ENCODE results near the gene MCCC2. TPM values are rescaled to one million over a fixed set of nuclear protein-coding genes. Genes with fewer than 3 reads are reported as not detected.

The MCCC2 gene
- total and polyA plus RNA-seq, 2 of the 4 experiments (the other 2 are of a cell fraction), result 18.0 to 22.0 TPM

GRCh38 chr5:71600783-71601182, 13.6 kb downstream of the MCCC2 start:
- H2BK15ac ChIP-seq (ENCODE audit: low read depth, low read length), result no peak overlapping the region
- in situ Hi-C loops (cut with MboI; ENCODE audit: low sequenced_read_pairs), result no loop called here
- peak overlapping the region; percentile 40 for H3K14ac ChIP-seq (replicated peaks; ENCODE audit: low read depth, low read length)
- no peak overlapping the region for H3K9ac ChIP-seq (ENCODE audit: low read depth, low read length)
- ATAC-seq (ENCODE audit: low read depth) (no peak), DNase-seq (no peak)
- H3K18ac ChIP-seq (ENCODE audit: low read depth, low read length), result peak overlapping the region; percentile 1
- H2AFZ ChIP-seq (replicated peaks; ENCODE audit: low read length, poor library complexity), result no peak overlapping the region
- no peak overlapping the region for H2BK120ac ChIP-seq (ENCODE audit: low read depth, low read length)
- H4K20me1 ChIP-seq (ENCODE audit: insufficient read depth, low read length), result peaks cover 16% of the 10 kb centered on the region
- no peak overlapping the region for H3K56ac ChIP-seq (ENCODE audit: extremely low read depth, insufficient read depth, low read length)
- dilution Hi-C loops (cut with HindIII; ENCODE audit: low sequenced_read_pairs, unreplicated experiment), result no loop called here
- H2AK9ac ChIP-seq (replicated peaks; ENCODE audit: low read depth, low read length, poor library complexity), result no peak overlapping the region
- intact Hi-C loops (cut with micrococcal nuclease), result loop anchor here (2.0 kb wide), 1 partner anchor 466 kb away; no protein-coding TSS in a partner anchor
- no TSS peak for BruUV-seq (replicated peaks)
- no peak overlapping the region for H2BK20ac ChIP-seq (ENCODE audit: low read depth, low read length)
- no peak overlapping the region for H4K5ac ChIP-seq (ENCODE audit: low read depth, low read length)
- no peak for TF ChIP-seq BHLHE40 (IDR thresholded peaks at IDR 0.05; ENCODE audit: low read depth, low read length)
- TF ChIP-seq ELK1 (IDR thresholded peaks at IDR 0.05; ENCODE audit: borderline replicate concordance, low read depth, low read length), result no peak
- TF ChIP-seq USF2 (IDR thresholded peaks at IDR 0.05; ENCODE audit: low read depth, low read length), result no peak
- TF ChIP-seq CTCF (conservative IDR thresholded peaks at IDR 0.05; ENCODE audit: low read depth, low read length), result no peak
- no peak for TF ChIP-seq RAD21 (IDR thresholded peaks at IDR 0.05; ENCODE audit: low read length)
- TF ChIP-seq MXI1 (IDR thresholded peaks at IDR 0.05; ENCODE audit: borderline replicate concordance, low read depth, low read length), result no peak
- no peak for TF ChIP-seq RCOR1 (IDR thresholded peaks at IDR 0.05; ENCODE audit: insufficient replicate concordance, low read length)
- TF ChIP-seq RFX5 (IDR thresholded peaks at IDR 0.05; ENCODE audit: low read depth, low read length), result no peak
- no peak for TF ChIP-seq SMC3 (IDR thresholded peaks at IDR 0.05; ENCODE audit: low read depth, low read length)
- no peak for TF ChIP-seq CHD1 (IDR thresholded peaks at IDR 0.05; ENCODE audit: low read depth, low read length)
- TF ChIP-seq POLR2A (IDR thresholded peaks at IDR 0.05; ENCODE audit: low read depth, low read length), result no peak
- TF ChIP-seq FOS (IDR thresholded peaks at IDR 0.05; ENCODE audit: low read depth, low read length), result no peak
- no peak for TF ChIP-seq NFE2L2 (IDR thresholded peaks at IDR 0.05; ENCODE audit: low read depth, low read length)
- no peak for TF ChIP-seq MAZ (IDR thresholded peaks at IDR 0.05; ENCODE audit: borderline replicate concordance, low read depth, low read length)
- H3K23ac ChIP-seq (ENCODE audit: low read depth, low read length), result 0 out of 2 replicates have a peak overlapping the region, but pooled peaks have one; percentile 15
- H4K8ac ChIP-seq (ENCODE audit: low read depth in 2 of 2, low read length in 2 of 2), result no peak overlapping the region; a peak in 1 of 4 replicates
- H3K79me1 ChIP-seq (ENCODE audit: low read depth in 1 of 2, low read length in 2 of 2), result peaks cover 0 to 7% of the 10 kb centered on the region in 2 experiments; a peak in 2 of 4 replicates
- peak overlapping the region; percentile 35; the same call in 1 of the 2 replicates for H3K4me2 ChIP-seq (ENCODE audit: low read depth, low read length)
- H3K9me1 ChIP-seq (ENCODE audit: insufficient read depth, low read length), result peaks cover 20% of the 10 kb centered on the region
- H3K27me3 ChIP-seq (ENCODE audit: control insufficient read depth, insufficient read depth, low read length), result no peaks in the 10 kb centered on the region
- H3K4me3 ChIP-seq (ENCODE audit: insufficient read depth, low read depth, low read length), result no peak overlapping the region
- peak overlapping the region; percentile 62; the same call in 1 of the 2 replicates for H2AK5ac ChIP-seq (ENCODE audit: low read depth, low read length)
- ChIA-PET POLR2A (ENCODE audit: unreplicated experiment) (interaction anchor here (0.6 kb wide), 1 partner anchor 508 kb away, joined by 7 read pairs; no protein-coding TSS in a partner anchor), CTCF (interaction anchor here (0.7 to 1.8 kb wide), 7 partner anchors 8 to 157 kb away, joined by 3 to 6 read pairs (median 3); partner anchors contain the start of gene MCCC2)
- peaks cover 6% of the 10 kb centered on the region for H3K4me1 ChIP-seq (ENCODE audit: control insufficient read depth, insufficient read depth, low read length)
- H3K27ac ChIP-seq (ENCODE audit: insufficient read depth, low read length), result peak overlapping the region; percentile 54; the same call in 1 of the 2 replicates
- peak overlapping the region; percentile 35 for H2BK5ac ChIP-seq (ENCODE audit: low read depth, low read length, poor library complexity, severe bottlenecking)
- WGBS, 2 experiments (ENCODE audit: extremely low coverage in 2 of 2, insufficient read length in 1 of 2), result no CpG with 5 or more reads among the region's 1 CpG
- peaks cover 8% of the 10 kb centered on the region for H3K36me3 ChIP-seq (ENCODE audit: control insufficient read depth, insufficient read depth, low read length)
- 0 out of 2 replicates have a peak overlapping the region, but pooled peaks have one; percentile 15 for H3K4ac ChIP-seq (ENCODE audit: low read depth, low read length)
- no peaks in the 10 kb centered on the region for H3K9me3 ChIP-seq (ENCODE audit: control insufficient read depth, insufficient read depth, low read length)
- H4K91ac ChIP-seq (ENCODE audit: insufficient read depth, low read depth, low read length), result no peak overlapping the region

Data from IMR-90 (cell line).